Thymus (tissue), 11 donors: ENCODE data around the gene CLDN3. TPM values are rescaled to one million over a fixed set of nuclear protein-coding genes. Genes with fewer than 3 reads are reported as not detected.

Experiments
- DNase-seq, 9 donors: peaks; one replicate each; pipeline ENCODE4 v3.0.0-alpha.2; 2013; ENCODE audit warnings: low spot score in 9 of 9, low read depth in 6 of 9, missing footprints in 1 of 9
- H3K27ac ChIP-seq, 2 donors: one replicate each; pipeline ENCODE4 v1.5.1; 2013; ENCODE audit warnings: control low read depth in 1 of 2, low read depth in 1 of 2, low read length in 1 of 2, mild to moderate bottlenecking in 1 of 2, moderate library complexity in 1 of 2
- H3K27me3 ChIP-seq, 2 donors: one replicate each; pipeline ENCODE4 v1.5.1; 2013; ENCODE audit warnings: low read length in 1 of 2; ENCODE audit not compliant: control insufficient read depth in 2 of 2, insufficient read depth in 1 of 2
- H3K36me3 ChIP-seq, 2 donors: one replicate each; pipeline ENCODE4 v1.5.1; 2013; ENCODE audit warnings: low read length in 1 of 2, mild to moderate bottlenecking in 1 of 2, moderate library complexity in 1 of 2; ENCODE audit not compliant: control insufficient read depth in 2 of 2, insufficient read depth in 2 of 2
- H3K4me1 ChIP-seq, 2 donors: one replicate each; pipeline ENCODE4 v1.5.1; 2013; ENCODE audit warnings: low read length in 2 of 2; ENCODE audit not compliant: control insufficient read depth in 2 of 2, insufficient read depth in 2 of 2
- H3K4me3 ChIP-seq, 2 donors: one replicate each; pipeline ENCODE4 v1.5.1; 2013; ENCODE audit warnings: low read length in 2 of 2, control low read depth in 1 of 2, mild to moderate bottlenecking in 1 of 2
- H3K9me3 ChIP-seq, 2 donors: one replicate each; pipeline ENCODE4 v1.5.1; 2013; ENCODE audit warnings: low read length in 1 of 2, mild to moderate bottlenecking in 1 of 2; ENCODE audit not compliant: control insufficient read depth in 2 of 2, insufficient read depth in 1 of 2
- WGBS: extraction: QIAGEN DNeasy Blood & Tissue Kit; methylation state at CpG from one replicate; pipeline ENCODE4 v1.1.7; 2013; 5-methylcytosine and 5-hydroxymethylcytosine counted together
- polyA plus RNA-seq: library from polyadenylated mRNA; stranded (reverse); fragments of 200-250 nt; gene quantifications from one replicate; pipeline ENCODE4 v1.2.3, GENCODE V29; 2013
- total RNA-seq: library from RNA; stranded (reverse); fragments of 120-200 nt; gene quantifications from one replicate; pipeline ENCODE4 v1.2.4, GENCODE V29; 2013
- donor health status: healthy.

Gene CLDN3
- total and polyA plus RNA-seq, 2 donors = 6.0 to 20.9 TPM

GRCh38 chr7:73740771-73741170 is 29.3 kb downstream of the CLDN3 start:
- Histone ChIP-seq H3K4me3 (no peak overlapping the region), H3K27me3 (peaks cover 0 to 31% of the 10 kb centered on the region in 2 donors), H3K9me3 (no peaks in the 10 kb centered on the region), H3K4me1 (peaks cover 11 to 24% of the 10 kb centered on the region in 2 donors), H3K27ac (no peak overlapping the region), H3K36me3 (peaks cover 8% of the 10 kb centered on the region in 2 donors)
- DNase-seq = no peak
- WGBS = 95% methylated on average over 5 of the region's 5 CpGs

- H3K4me3 ChIP-seq = no peak overlapping the region
- peaks cover 8 to 11% of the 10 kb centered on the region in 2 donors for H3K36me3 ChIP-seq
- peaks cover 0 to 31% of the 10 kb centered on the region in 2 donors for H3K27me3 ChIP-seq
- no peaks in the 10 kb centered on the region for H3K9me3 ChIP-seq
- WGBS = 96% methylated on average over 7 of the region's 7 CpGs
- H3K27ac ChIP-seq = no peak overlapping the region
- H3K4me1 ChIP-seq = peaks cover 11 to 24% of the 10 kb centered on the region in 2 donors
- no peak for DNase-seq
These were observed 29.9 kb downstream of the CLDN3 start for GRCh38 chr7:73740212-73740611.

- Histone ChIP-seq H3K27ac (peak overlapping the region; percentile 72 to 85), H3K4me3 (peak overlapping the region; percentile 86 to 88), H3K4me1 (peaks cover 13 to 24% of the 10 kb centered on the region in 2 donors), H3K36me3 (peaks cover 8 to 11% of the 10 kb centered on the region in 2 donors), H3K27me3 (peaks cover 0 to 31% of the 10 kb centered on the region in 2 donors), H3K9me3 (no peaks in the 10 kb centered on the region)
- DNase-seq = no peak
- 62% methylated on average over 13 of the region's 13 CpGs for WGBS
These were observed 30.7 kb downstream of the CLDN3 start for GRCh38 chr7:73739387-73739767.

GRCh38 chr7:73738612-73739386 is 31.3 kb downstream of the CLDN3 start, which contains the start of gene ABHD11:
TSS of gene ABHD11 (minus strand) at chr7:73738802. CDS start at chr7:73738770, 32 bp downstream.
- DNase-seq = peak; percentile 86 to 98 (median 96)
- Histone ChIP-seq H3K27me3 (peaks cover 0 to 27% of the 10 kb centered on the region in 2 donors), H3K27ac (peak within 1 kb of the TSS; percentile 82 to 85), H3K4me3 (peak within 1 kb of the TSS; percentile 86 to 88), H3K36me3 (peaks cover 8 to 11% of the 10 kb centered on the region in 2 donors), H3K9me3 (no peaks in the 10 kb centered on the region), H3K4me1 (peaks cover 13 to 24% of the 10 kb centered on the region in 2 donors)
- under 1% methylated on average over 84 of the region's 84 CpGs for WGBS

DNA sequence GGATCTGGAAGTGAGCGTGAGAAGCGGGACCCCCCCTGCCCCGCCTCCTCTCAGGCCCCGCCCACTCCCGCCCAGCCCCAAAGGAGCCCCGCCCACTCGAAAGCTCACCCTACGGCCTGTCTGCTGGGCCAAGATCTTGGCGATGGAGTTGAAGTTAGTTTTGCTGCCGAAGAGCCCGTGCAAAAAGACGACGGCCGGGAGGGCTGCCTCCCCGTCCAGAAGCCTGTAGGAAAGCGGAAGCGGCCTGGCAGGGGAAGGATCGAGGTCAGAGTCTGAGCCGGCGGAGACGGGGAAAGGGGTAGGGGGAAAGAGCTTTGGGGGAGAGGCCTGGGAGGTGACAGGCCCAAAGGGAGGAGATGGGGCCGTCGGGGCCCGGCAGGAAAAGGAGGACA is 31.9 kb downstream of the CLDN3 start:
- peaks cover 13 to 24% of the 10 kb centered on the region in 2 donors for H3K4me1 ChIP-seq
- no peaks in the 10 kb centered on the region for H3K9me3 ChIP-seq
- DNase-seq = peak in 5 of 9 donors; percentile 42 to 64 (median 57)
- under 1% methylated on average over 24 of the region's 24 CpGs for WGBS
- peaks cover 8 to 11% of the 10 kb centered on the region in 2 donors for H3K36me3 ChIP-seq
- H3K27ac ChIP-seq = peak overlapping the region; percentile 78 to 82
- H3K4me3 ChIP-seq = peak overlapping the region; percentile 86 to 88
- peaks cover 0 to 22% of the 10 kb centered on the region in 2 donors for H3K27me3 ChIP-seq

GRCh38 chr7:73737491-73738219 is 32.4 kb downstream of the CLDN3 start:
- DNase-seq = no peak
- Histone ChIP-seq H3K4me3 (peak overlapping the region; percentile 86 to 88), H3K36me3 (peaks cover 8 to 11% of the 10 kb centered on the region in 2 donors), H3K27me3 (peaks cover 0 to 16% of the 10 kb centered on the region in 2 donors), H3K27ac (no peak overlapping the region), H3K9me3 (no peaks in the 10 kb centered on the region), H3K4me1 (peaks cover 13 to 21% of the 10 kb centered on the region in 2 donors)
- 84% methylated on average over 17 of the region's 17 CpGs for WGBS

DNA sequence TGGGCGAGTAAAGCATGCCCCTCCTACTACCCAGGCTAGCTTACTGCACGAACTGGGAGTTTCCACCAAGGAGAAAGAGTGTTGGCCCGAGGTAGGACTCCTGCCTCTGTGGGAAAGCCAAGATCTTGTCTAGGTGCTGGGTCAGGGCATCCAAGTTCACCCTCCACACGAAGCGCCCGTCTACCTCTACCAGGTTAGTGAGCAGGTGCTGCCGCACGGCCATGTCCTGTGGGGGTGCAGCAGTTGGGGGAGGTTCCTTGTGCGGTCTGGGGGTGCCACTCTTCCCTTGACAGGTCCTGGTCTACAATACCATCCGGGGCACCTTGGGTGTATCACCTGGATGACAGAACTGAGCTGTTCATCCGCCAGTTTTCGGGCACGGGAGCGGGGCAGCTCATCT is 33.2 kb downstream of the CLDN3 start:
- H3K4me3 ChIP-seq = no peak overlapping the region
- H3K4me1 ChIP-seq = peaks cover 13 to 15% of the 10 kb centered on the region in 2 donors
- no peaks in the 10 kb centered on the region for H3K9me3 ChIP-seq
- WGBS = 96% methylated on average over 14 of the region's 14 CpGs
- no peak overlapping the region for H3K27ac ChIP-seq
- H3K36me3 ChIP-seq = peaks cover 8 to 11% of the 10 kb centered on the region in 2 donors
- H3K27me3 ChIP-seq = peaks cover 0 to 10% of the 10 kb centered on the region in 2 donors
- no peak for DNase-seq

DNA sequence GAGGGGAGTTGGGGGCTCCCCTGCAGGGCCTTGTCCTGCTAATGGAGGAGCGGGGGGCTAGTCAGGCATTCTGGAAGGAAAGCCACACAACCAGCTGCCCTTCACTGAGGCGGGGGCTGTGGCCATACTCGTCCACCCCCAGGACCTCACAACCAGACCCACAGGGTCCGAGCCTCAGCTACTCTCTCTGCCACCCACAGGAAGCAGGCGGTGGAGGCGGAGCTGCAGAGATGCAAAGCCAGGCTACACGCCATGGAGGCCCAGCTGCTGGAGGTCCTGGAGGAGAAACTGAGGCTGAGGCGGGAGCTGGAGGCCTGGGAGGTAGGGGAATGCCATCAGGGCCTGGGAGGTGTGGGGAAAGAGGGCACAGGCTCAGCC is 34.6 kb downstream of the CLDN3 start:
- Histone ChIP-seq H3K27ac (no peak overlapping the region), H3K27me3 (peaks cover 0 to 3% of the 10 kb centered on the region in 2 donors), H3K36me3 (peaks cover 8 to 11% of the 10 kb centered on the region in 2 donors), H3K4me1 (peaks cover 13 to 15% of the 10 kb centered on the region in 2 donors), H3K9me3 (no peaks in the 10 kb centered on the region), H3K4me3 (no peak overlapping the region)
- DNase-seq = no peak
- whole genome bisulfite sequencing = 98% methylated on average over 8 of the region's 8 CpGs
